PC-3 (cell line): ENCODE measurements around the gene WNT2B.

Experiments
- CTCF ChIP-seq: fragments of 300-600 bp; sonication (generic); conservative IDR thresholded peaks from 2 replicates; pipeline ENCODE4 v1.5.1; 2017; ENCODE audit warnings: antibody characterized with exemption, low read depth, mild to moderate bottlenecking, low read length
- EZH2phosphoT487 ChIP-seq: fragments of 300-600 bp; sonication (generic); IDR thresholded peaks from 2 replicates; pipeline ENCODE4 v1.6.1; 2018; ENCODE audit warnings: mild to moderate bottlenecking, antibody characterized with exemption, low read length, borderline replicate concordance

GRCh38 chr1:112533029-112533428, 24.3 kb downstream of the WNT2B start:
- TF ChIP-seq EZH2phosphoT487 = no peak
- no peak for TF ChIP-seq CTCF
